ENCODE results near the gene PRSS38. TPM values are rescaled to one million over a fixed set of nuclear protein-coding genes. Genes with fewer than 3 reads are reported as not detected.
"Not testable (repeated sequence)": the region's sequence is repeated elsewhere in the genome, so short reads cannot be mapped to it uniquely, and the experiment has no call there.

PRSS38 gene
- total RNA-seq, 4 donors from 2014 or later = not detected

GRCh38 chr1:227841096-227841495, 25.6 kb downstream of the PRSS38 start:
- Histone ChIP-seq H3K27ac (no peak overlapping the region), H3K4me1 (no peaks in the 10 kb centered on the region), H3K4me3 (no peak overlapping the region), H3K9me3 (no peaks in the 10 kb centered on the region), H3K27me3 (peaks cover 0 to 7% (median 0%) of the 10 kb centered on the region in 4 donors), H3K36me3 (no peaks in the 10 kb centered on the region)
- intact Hi-C loops (cut with DNase I) = no loop called here
- TF ChIP-seq POLR2A (IDR thresholded peaks at IDR 0.05) (no peak), CTCF (IDR thresholded peaks at IDR 0.05) (no peak)
- 82 to 90% methylated on average over 9 of the region's 9 CpGs for WGBS, 2 donors
- no peak for DNase-seq

GRCh38 chr1:227844320-227845146, 29.1 kb downstream of the PRSS38 start:
- DNase-seq = no peak

GRCh38 chr1:227845147-227845458, 29.6 kb downstream of the PRSS38 start:
- H3K27me3 ChIP-seq = peaks cover 0 to 7% (median 0%) of the 10 kb centered on the region in 4 donors
- WGBS, 2 donors = no CpG with 5 or more reads among the region's 3 CpGs
- no peak overlapping the region for H3K27ac ChIP-seq
- H3K4me1 ChIP-seq = no peaks in the 10 kb centered on the region
- intact Hi-C loops (cut with DNase I) = no loop called here
- TF ChIP-seq CTCF (IDR thresholded peaks at IDR 0.05) (no peak), POLR2A (IDR thresholded peaks at IDR 0.05) (no peak)
- DNase-seq = no peak
- H3K9me3 ChIP-seq = peaks cover 0 to 4% (median 0%) of the 10 kb centered on the region in 3 donors
- no peaks in the 10 kb centered on the region for H3K36me3 ChIP-seq
- no peak overlapping the region for H3K4me3 ChIP-seq

More at GRCh38 chr1:227844320-227845146, 29.1 kb downstream of the PRSS38 start:
- intact Hi-C loops (cut with DNase I) = no loop called here
- Histone ChIP-seq H3K27ac (no peak overlapping the region), H3K9me3 (peaks cover 0 to 4% (median 0%) of the 10 kb centered on the region in 3 donors), H3K36me3 (no peaks in the 10 kb centered on the region), H3K27me3 (peaks cover 0 to 7% (median 0%) of the 10 kb centered on the region in 4 donors), H3K4me1 (no peaks in the 10 kb centered on the region), H3K4me3 (no peak overlapping the region)
- TF ChIP-seq POLR2A (IDR thresholded peaks at IDR 0.05) (no peak), CTCF (IDR thresholded peaks at IDR 0.05) (no peak)
- 75 to 83% methylated on average over 2 to 3 of the region's 5 CpGs for WGBS, 2 donors

- intact Hi-C loops (cut with DNase I) = no loop called here
- H3K4me1 ChIP-seq = no peaks in the 10 kb centered on the region
- no peak for DNase-seq
- TF ChIP-seq POLR2A (IDR thresholded peaks at IDR 0.05) (no peak), CTCF (IDR thresholded peaks at IDR 0.05) (no peak)
- no peaks in the 10 kb centered on the region for H3K36me3 ChIP-seq
- no peak overlapping the region for H3K27ac ChIP-seq
- 80 to 100% methylated on average over 1 to 2 of the region's 7 CpGs for WGBS, 2 donors
- no peak overlapping the region for H3K4me3 ChIP-seq
- peaks cover 0 to 4% (median 0%) of the 10 kb centered on the region in 3 donors for H3K9me3 ChIP-seq
- H3K27me3 ChIP-seq = peaks cover 0 to 7% (median 0%) of the 10 kb centered on the region in 4 donors
Measured at GRCh38 chr1:227845519-227845918, 30.0 kb downstream of the PRSS38 start.

GRCh38 chr1:227846265-227846858, 30.9 kb downstream of the PRSS38 start:
- no peaks in the 10 kb centered on the region for H3K4me1 ChIP-seq
- no peak overlapping the region for H3K4me3 ChIP-seq
- 74 to 80% methylated on average over 9 of the region's 10 CpGs for WGBS, 2 donors
- DNase-seq = no peak
- intact Hi-C loops (cut with DNase I) = no loop called here
- peaks cover 0 to 7% (median 0%) of the 10 kb centered on the region in 4 donors for H3K27me3 ChIP-seq
- no peak overlapping the region for H3K27ac ChIP-seq
- no peaks in the 10 kb centered on the region for H3K36me3 ChIP-seq
- peaks cover 0 to 4% (median 0%) of the 10 kb centered on the region in 3 donors for H3K9me3 ChIP-seq
- TF ChIP-seq POLR2A (IDR thresholded peaks at IDR 0.05) (no peak), CTCF (IDR thresholded peaks at IDR 0.05) (no peak)

GRCh38 chr1:227847046-227847445, 31.6 kb downstream of the PRSS38 start:
- H3K27me3 ChIP-seq = peaks cover 0 to 12% (median 0%) of the 10 kb centered on the region in 4 donors
- H3K4me3 ChIP-seq; H3K4me1 ChIP-seq; H3K27ac ChIP-seq; H3K9me3 ChIP-seq; DNase-seq; intact Hi-C loops (cut with DNase I); H3K36me3 ChIP-seq: not testable (repeated sequence)
- 77 to 80% methylated on average over 3 to 4 of the region's 4 CpGs for WGBS, 2 donors

Data from esophagus squamous epithelium (tissue), 5 donors.